SK-N-SH (cell line): Measurements from ENCODE around the gene MBD4. TPM values are rescaled to one million over a fixed set of nuclear protein-coding genes. Genes with fewer than 3 reads are reported as not detected.

ENCODE experiments used
- CTCF ChIA-PET: fragments of 300-600, 350-600 bp; formaldehyde crosslinking; extraction: SDS; loops from one replicate; lab custom pipeline; 2021; lab: Yijun Ruan, JAX
- POLR2A ChIA-PET: fragments of 350-600 bp; sonication (Branson Sonifier 250); formaldehyde crosslinking; extraction: SDS; loops from one replicate; lab custom pipeline; 2020; ENCODE audit warnings: antibody characterized with exemption, inconsistent platforms; lab: Yijun Ruan, JAX
- DNase-seq: peaks from one replicate; pipeline ENCODE4 v3.0.0; 2012
- H2AFZ ChIP-seq: fragments of 200-600 bp; sonication (generic); 2 replicates; pipeline ENCODE4 v1.8.1; 2016; ENCODE audit warnings: antibody characterized with exemption, mild to moderate bottlenecking, low read depth
- H3F3A ChIP-seq: fragments of 200-600 bp; sonication (generic); replicated peaks from 2 replicates; pipeline ENCODE3; 2016; ENCODE audit warnings: antibody characterized with exemption, mild to moderate bottlenecking; ENCODE audit not compliant: insufficient read depth
- H3K27ac ChIP-seq, 2 experiments: fragments of 200-500 bp in 1 of 2; fragments of 200-600 bp in 1 of 2; sonication (Bioruptor generic) in 1 of 2; sonication (generic), shearing (Covaris generic) in 1 of 2; 2 replicates each; pipeline versions ENCODE4 v1.5.1 to v1.6.1; 2014 to 2016; ENCODE audit warnings: low read depth in 2 of 2, inconsistent platforms in 1 of 2, low read length in 1 of 2, mild to moderate bottlenecking in 1 of 2, mixed read lengths in 1 of 2
- H3K27me3 ChIP-seq: fragments of 200-600 bp; sonication (generic), shearing (Covaris generic); 2 replicates; pipeline ENCODE4 v1.6.1; 2016; ENCODE audit warnings: mixed run types; ENCODE audit not compliant: insufficient read depth
- H3K36me3 ChIP-seq, 2 experiments: fragments of 200-500 bp in 1 of 2; fragments of 200-600 bp in 1 of 2; sonication (Bioruptor generic) in 1 of 2; sonication (generic) in 1 of 2; replicated peaks in 1 of 2; 2 replicates each; pipeline versions ENCODE3 to v1.5.1; 2014 to 2016; ENCODE audit warnings: low read length in 1 of 2, mild to moderate bottlenecking in 1 of 2; ENCODE audit not compliant: insufficient read depth in 2 of 2, control insufficient read depth in 1 of 2
- H3K4me1 ChIP-seq, 2 experiments: fragments of 200-500 bp in 1 of 2; fragments of 200-600 bp in 1 of 2; sonication (Bioruptor generic) in 1 of 2; sonication (generic), shearing (Covaris generic) in 1 of 2; 2 replicates each; pipeline versions ENCODE4 v1.5.1 to v1.6.1; 2014 to 2016; ENCODE audit warnings: low read depth in 1 of 2, low read length in 1 of 2, mixed run types in 1 of 2; ENCODE audit not compliant: insufficient read depth in 2 of 2, control insufficient read depth in 1 of 2
- H3K4me2 ChIP-seq: fragments of 200-600 bp; sonication (generic), shearing (Covaris generic); 2 replicates; pipeline ENCODE4 v1.6.1; 2017; ENCODE audit warnings: mixed run types
- H3K4me3 ChIP-seq, 2 experiments: fragments of 200-500 bp in 1 of 2; fragments of 200-600 bp in 1 of 2; sonication (Bioruptor generic) in 1 of 2; sonication (generic), shearing (Covaris generic) in 1 of 2; 2 replicates each; pipeline versions ENCODE4 v1.5.1 to v1.8.1; 2014 to 2016; ENCODE audit warnings: low read depth in 2 of 2, inconsistent platforms in 1 of 2, low read length in 1 of 2, mild to moderate bottlenecking in 1 of 2, mixed read lengths in 1 of 2, moderate library complexity in 1 of 2
- H3K79me2 ChIP-seq: fragments of 200-600 bp; sonication (generic); 2 replicates; pipeline ENCODE4 v1.8.1; 2017; ENCODE audit warnings: mild to moderate bottlenecking; ENCODE audit not compliant: insufficient read depth
- H3K9ac ChIP-seq: fragments of 200-600 bp; sonication (generic); 2 replicates; pipeline ENCODE4 v1.6.1; 2017; ENCODE audit warnings: mixed run types
- H3K9me2 ChIP-seq: fragments of 200-600 bp; sonication (generic); 2 replicates; pipeline ENCODE4 v1.6.1; 2017; ENCODE audit warnings: mixed run types
- H3K9me3 ChIP-seq: fragments of 200-600 bp; sonication (generic); 2 replicates; pipeline ENCODE4 v1.6.1; 2017; ENCODE audit warnings: mixed run types, mild to moderate bottlenecking, moderate library complexity
- H4K20me1 ChIP-seq: fragments of 200-600 bp; sonication (generic); 2 replicates; pipeline ENCODE4 v1.6.1; 2017; ENCODE audit warnings: mild to moderate bottlenecking, mixed run types; ENCODE audit not compliant: insufficient read depth
- EP300 ChIP-seq, 2 experiments: IDR thresholded peaks; 2 replicates each; pipeline versions ENCODE4 v1.4.0 to v1.6.1; 2012; ENCODE audit warnings: borderline replicate concordance in 1 of 2, low read depth in 1 of 2, low read length in 1 of 2
- EZH2phosphoT487 ChIP-seq: fragments of 200-600 bp; sonication (generic); IDR thresholded peaks from 2 replicates; pipeline ENCODE4 v1.6.1; 2017; ENCODE audit warnings: low read depth, mixed run types, mild to moderate bottlenecking, antibody characterized with exemption, moderate library complexity, borderline replicate concordance
- GABPA ChIP-seq: IDR thresholded peaks from 2 replicates; pipeline ENCODE4 v1.4.0; 2012; ENCODE audit warnings: low read depth, mild to moderate bottlenecking
- MEF2A ChIP-seq: IDR thresholded peaks from 2 replicates; pipeline ENCODE4 v1.4.0; 2012; ENCODE audit warnings: low read depth, borderline replicate concordance
- MXI1 ChIP-seq: IDR thresholded peaks from 2 replicates; pipeline ENCODE4 v1.6.1; 2012; ENCODE audit warnings: mild to moderate bottlenecking, low read depth, low read length, improper control_type of control experiment
- POLR2AphosphoS5 ChIP-seq: IDR thresholded peaks from 2 replicates; pipeline ENCODE4 v1.6.1; 2012; ENCODE audit warnings: low read depth, low read length
- RAD21 ChIP-seq: IDR thresholded peaks from 2 replicates; pipeline ENCODE4 v1.6.1; 2012; ENCODE audit warnings: mild to moderate bottlenecking, low read length
- RCOR1 ChIP-seq: fragments of 150-350 bp; IDR thresholded peaks from 2 replicates; pipeline ENCODE4 v1.6.1; 2017; ENCODE audit warnings: antibody characterized with exemption, low read length
- RFX5 ChIP-seq: IDR thresholded peaks from 2 replicates; pipeline ENCODE4 v1.6.1; 2012; ENCODE audit warnings: mild to moderate bottlenecking, improper control_type of control experiment, low read length
- SIN3A ChIP-seq: IDR thresholded peaks from 2 replicates; pipeline ENCODE4 v1.6.1; 2012; ENCODE audit warnings: low read depth, mild to moderate bottlenecking, low read length, moderate library complexity, borderline replicate concordance
- USF1 ChIP-seq: IDR thresholded peaks from 2 replicates; pipeline ENCODE4 v1.4.0; 2012; ENCODE audit warnings: low read depth, borderline replicate concordance
- USF2 ChIP-seq: fragments of 150-350 bp; IDR thresholded peaks from 2 replicates; pipeline ENCODE4 v1.6.1; 2017; ENCODE audit warnings: antibody characterized with exemption, low read length, low read depth, borderline replicate concordance
- YY1 ChIP-seq: IDR thresholded peaks from 2 replicates; pipeline ENCODE4 v1.4.0; 2012; ENCODE audit warnings: low read depth, mild to moderate bottlenecking
- WGBS: methylation state at CpG from one replicate; pipeline ENCODE4 v1.1.6; 2017; ENCODE audit warnings: low lambda C conversion rate; 5-methylcytosine and 5-hydroxymethylcytosine counted together
- polyA plus RNA-seq, 3 experiments: library from polyadenylated mRNA; depleted of rRNA; stranded (reverse); fragments of >200 nt; gene quantifications; 2 replicates each; pipeline ENCODE4 v1.2.3, GENCODE V29; 2012
- TF ChIP-seq, protein P1 (sequence below): fragments of 200-600 bp; sonication (generic); IDR thresholded peaks from 2 replicates; pipeline ENCODE4 v1.6.1; 2017; ENCODE audit warnings: antibody characterized with exemption, mild to moderate bottlenecking, moderate library complexity
- TF ChIP-seq, protein P2 (sequence below): IDR thresholded peaks from 2 replicates; pipeline ENCODE4 v1.4.0; 2012; ENCODE audit warnings: low read depth
- TF ChIP-seq, protein P3 (sequence below): fragments of 150-350 bp; IDR thresholded peaks from 2 replicates; pipeline ENCODE4 v1.6.1; 2016; ENCODE audit warnings: mild to moderate bottlenecking, low read depth, low read length

MBD4 gene
- polyA plus RNA-seq, 1 of the 3 experiments (the other 2 are of a cell fraction) = 11.1 TPM

DNA sequence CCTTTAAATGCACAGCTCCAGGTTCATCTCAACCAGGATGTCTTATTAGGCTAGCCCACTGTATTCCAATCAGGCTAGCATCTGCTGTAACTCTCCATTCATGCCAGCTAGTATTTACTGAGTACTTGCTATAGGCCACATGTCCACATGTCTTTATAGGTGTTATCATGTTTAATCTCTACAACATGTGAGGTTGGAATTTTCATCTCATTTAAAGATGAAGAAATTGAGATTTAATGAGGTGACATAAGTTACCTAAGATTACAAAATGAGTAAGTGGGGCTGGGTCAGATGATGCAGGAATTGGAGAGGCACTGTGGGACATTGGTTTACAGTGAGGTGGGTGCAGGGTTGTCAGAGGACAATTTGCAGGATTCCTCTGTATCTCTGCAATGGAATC lies 3.2 kb upstream of the MBD4 start:
- Histone ChIP-seq H3K9ac (no peak overlapping the region), H3K4me2 (no peak overlapping the region), H3K9me3 (no peaks in the 10 kb centered on the region), H3F3A (peaks cover 13% of the 10 kb centered on the region), H3K27me3 (no peaks in the 10 kb centered on the region), H3K27ac (no peak overlapping the region; a peak in 2 of 4 replicates), H3K9me2 (no peaks in the 10 kb centered on the region), H3K79me2 (peaks cover 71% of the 10 kb centered on the region), H2AFZ (no peak overlapping the region), H3K4me1 (peaks cover 19 to 34% of the 10 kb centered on the region in 2 experiments; a peak in 3 of 4 replicates), H3K36me3 (peaks cover 2 to 3% of the 10 kb centered on the region in 2 experiments), H4K20me1 (no peaks in the 10 kb centered on the region), H3K4me3 (no peak overlapping the region)
- POLR2A ChIA-PET = no interaction called here
- no peak for TF ChIP-seq MEF2A
- DNase-seq = no peak
- CTCF ChIA-PET = interaction anchor here (1.0 to 1.5 kb wide), 2 partner anchors 43 to 47 kb away, joined by 3 read pairs; no protein-coding TSS in a partner anchor

GRCh38 chr3:129442486-129442885 lies 2.7 kb upstream of the MBD4 start:
- peaks cover 13% of the 10 kb centered on the region for H3F3A ChIP-seq
- peak overlapping the region; percentile 27; the same call in 1 of the 2 replicates for H3K9ac ChIP-seq
- no peak for DNase-seq
- peak overlapping the region; percentile 85 for H3K4me2 ChIP-seq
- peak overlapping the region; percentile 83 to 91; a peak in 2 of 4 replicates for H3K27ac ChIP-seq
- H2AFZ ChIP-seq = peak overlapping the region; percentile 25; the same call in 1 of the 2 replicates
- H4K20me1 ChIP-seq = no peaks in the 10 kb centered on the region
- no peaks in the 10 kb centered on the region for H3K9me3 ChIP-seq
- ChIA-PET POLR2A (no interaction called here), CTCF (interaction anchor here (1.5 kb wide), 1 partner anchor 42 kb away, joined by 3 read pairs; no protein-coding TSS in a partner anchor)
- no peaks in the 10 kb centered on the region for H3K9me2 ChIP-seq
- H3K4me3 ChIP-seq = no peak overlapping the region; a peak in 1 of 4 replicates
- no peaks in the 10 kb centered on the region for H3K27me3 ChIP-seq
- TF ChIP-seq SIN3A = no peak
- TF ChIP-seq EZH2phosphoT487 = no peak
- TF ChIP-seq GABPA = no peak
- TF ChIP-seq, all 33 proteins: peak for 0
- peaks cover 7% of the 10 kb centered on the region in 2 experiments for H3K36me3 ChIP-seq
- H3K79me2 ChIP-seq = peaks cover 72% of the 10 kb centered on the region
- peaks cover 19 to 34% of the 10 kb centered on the region in 2 experiments; a peak in 3 of 4 replicates for H3K4me1 ChIP-seq
- 68% methylated on average over 2 of the region's 2 CpGs for WGBS

GRCh38 chr3:129441782-129442181 lies 2.0 kb upstream of the MBD4 start:
- peak overlapping the region; percentile 83 to 91; a peak in 3 of 4 replicates for H3K27ac ChIP-seq
- ChIA-PET CTCF (no interaction called here), POLR2A (interaction anchor here (0.8 to 2.3 kb wide), 3 partner anchors 12 to 126 kb away, joined by 3 to 12 read pairs (median 4); a partner anchor contains a TSS)
- H4K20me1 ChIP-seq = no peaks in the 10 kb centered on the region
- peaks cover 14% of the 10 kb centered on the region in 2 experiments for H3K36me3 ChIP-seq
- H2AFZ ChIP-seq = peak overlapping the region; percentile 25
- peaks cover 19 to 31% of the 10 kb centered on the region in 2 experiments; a peak in 3 of 4 replicates for H3K4me1 ChIP-seq
- peak overlapping the region; percentile 27; the same call in 1 of the 2 replicates for H3K9ac ChIP-seq
- H3K79me2 ChIP-seq = peaks cover 65% of the 10 kb centered on the region
- DNase-seq = peak; percentile 41
- peaks cover 13% of the 10 kb centered on the region for H3F3A ChIP-seq
- WGBS = 27% methylated on average over 4 of the region's 4 CpGs
- H3K4me3 ChIP-seq = peak overlapping the region in 1 of 2 experiments; percentile 93; a peak in 2 of 4 replicates
- no peaks in the 10 kb centered on the region for H3K9me3 ChIP-seq
- H3K9me2 ChIP-seq = no peaks in the 10 kb centered on the region
- H3K4me2 ChIP-seq = peak overlapping the region; percentile 85
- no peaks in the 10 kb centered on the region for H3K27me3 ChIP-seq
- TF ChIP-seq, protein P1, sequence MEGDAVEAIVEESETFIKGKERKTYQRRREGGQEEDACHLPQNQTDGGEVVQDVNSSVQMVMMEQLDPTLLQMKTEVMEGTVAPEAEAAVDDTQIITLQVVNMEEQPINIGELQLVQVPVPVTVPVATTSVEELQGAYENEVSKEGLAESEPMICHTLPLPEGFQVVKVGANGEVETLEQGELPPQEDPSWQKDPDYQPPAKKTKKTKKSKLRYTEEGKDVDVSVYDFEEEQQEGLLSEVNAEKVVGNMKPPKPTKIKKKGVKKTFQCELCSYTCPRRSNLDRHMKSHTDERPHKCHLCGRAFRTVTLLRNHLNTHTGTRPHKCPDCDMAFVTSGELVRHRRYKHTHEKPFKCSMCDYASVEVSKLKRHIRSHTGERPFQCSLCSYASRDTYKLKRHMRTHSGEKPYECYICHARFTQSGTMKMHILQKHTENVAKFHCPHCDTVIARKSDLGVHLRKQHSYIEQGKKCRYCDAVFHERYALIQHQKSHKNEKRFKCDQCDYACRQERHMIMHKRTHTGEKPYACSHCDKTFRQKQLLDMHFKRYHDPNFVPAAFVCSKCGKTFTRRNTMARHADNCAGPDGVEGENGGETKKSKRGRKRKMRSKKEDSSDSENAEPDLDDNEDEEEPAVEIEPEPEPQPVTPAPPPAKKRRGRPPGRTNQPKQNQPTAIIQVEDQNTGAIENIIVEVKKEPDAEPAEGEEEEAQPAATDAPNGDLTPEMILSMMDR = 0 out of 2 replicates have a peak, but pooled peaks have one; percentile 7
- TF ChIP-seq RFX5 (no peak), RCOR1 (peak; percentile 60), RAD21 (peak; percentile 56), YY1 (no peak), MXI1 (peak; percentile 66; the same call in 1 of the 2 replicates), EZH2phosphoT487 (no peak), USF1 (no peak), POLR2AphosphoS5 (no peak), EP300 (IDR thresholded peaks at IDR 0.05; ENCODE audit: borderline replicate concordance in 1 of 2, low read depth in 1 of 2, low read length in 1 of 2) (no peak), USF2 (no peak)
- TF ChIP-seq, protein P2, sequence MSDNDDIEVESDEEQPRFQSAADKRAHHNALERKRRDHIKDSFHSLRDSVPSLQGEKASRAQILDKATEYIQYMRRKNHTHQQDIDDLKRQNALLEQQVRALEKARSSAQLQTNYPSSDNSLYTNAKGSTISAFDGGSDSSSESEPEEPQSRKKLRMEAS = peak; percentile 82; the same call in 1 of the 2 replicates
- TF ChIP-seq, protein P3, sequence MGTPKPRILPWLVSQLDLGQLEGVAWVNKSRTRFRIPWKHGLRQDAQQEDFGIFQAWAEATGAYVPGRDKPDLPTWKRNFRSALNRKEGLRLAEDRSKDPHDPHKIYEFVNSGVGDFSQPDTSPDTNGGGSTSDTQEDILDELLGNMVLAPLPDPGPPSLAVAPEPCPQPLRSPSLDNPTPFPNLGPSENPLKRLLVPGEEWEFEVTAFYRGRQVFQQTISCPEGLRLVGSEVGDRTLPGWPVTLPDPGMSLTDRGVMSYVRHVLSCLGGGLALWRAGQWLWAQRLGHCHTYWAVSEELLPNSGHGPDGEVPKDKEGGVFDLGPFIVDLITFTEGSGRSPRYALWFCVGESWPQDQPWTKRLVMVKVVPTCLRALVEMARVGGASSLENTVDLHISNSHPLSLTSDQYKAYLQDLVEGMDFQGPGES = no peak
